HG02884 (cell line): ENCODE data around the gene THRA.

Experiments
- ATAC-seq: cut with Tn5 transposase; IDR thresholded peaks from one replicate; pipeline ENCODE4 v1.9.1; 2021; ENCODE audit warnings: mild to moderate bottlenecking, moderate library complexity; ENCODE audit not compliant: unreplicated experiment

The THRA gene, protein sequence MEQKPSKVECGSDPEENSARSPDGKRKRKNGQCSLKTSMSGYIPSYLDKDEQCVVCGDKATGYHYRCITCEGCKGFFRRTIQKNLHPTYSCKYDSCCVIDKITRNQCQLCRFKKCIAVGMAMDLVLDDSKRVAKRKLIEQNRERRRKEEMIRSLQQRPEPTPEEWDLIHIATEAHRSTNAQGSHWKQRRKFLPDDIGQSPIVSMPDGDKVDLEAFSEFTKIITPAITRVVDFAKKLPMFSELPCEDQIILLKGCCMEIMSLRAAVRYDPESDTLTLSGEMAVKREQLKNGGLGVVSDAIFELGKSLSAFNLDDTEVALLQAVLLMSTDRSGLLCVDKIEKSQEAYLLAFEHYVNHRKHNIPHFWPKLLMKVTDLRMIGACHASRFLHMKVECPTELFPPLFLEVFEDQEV

DNA sequence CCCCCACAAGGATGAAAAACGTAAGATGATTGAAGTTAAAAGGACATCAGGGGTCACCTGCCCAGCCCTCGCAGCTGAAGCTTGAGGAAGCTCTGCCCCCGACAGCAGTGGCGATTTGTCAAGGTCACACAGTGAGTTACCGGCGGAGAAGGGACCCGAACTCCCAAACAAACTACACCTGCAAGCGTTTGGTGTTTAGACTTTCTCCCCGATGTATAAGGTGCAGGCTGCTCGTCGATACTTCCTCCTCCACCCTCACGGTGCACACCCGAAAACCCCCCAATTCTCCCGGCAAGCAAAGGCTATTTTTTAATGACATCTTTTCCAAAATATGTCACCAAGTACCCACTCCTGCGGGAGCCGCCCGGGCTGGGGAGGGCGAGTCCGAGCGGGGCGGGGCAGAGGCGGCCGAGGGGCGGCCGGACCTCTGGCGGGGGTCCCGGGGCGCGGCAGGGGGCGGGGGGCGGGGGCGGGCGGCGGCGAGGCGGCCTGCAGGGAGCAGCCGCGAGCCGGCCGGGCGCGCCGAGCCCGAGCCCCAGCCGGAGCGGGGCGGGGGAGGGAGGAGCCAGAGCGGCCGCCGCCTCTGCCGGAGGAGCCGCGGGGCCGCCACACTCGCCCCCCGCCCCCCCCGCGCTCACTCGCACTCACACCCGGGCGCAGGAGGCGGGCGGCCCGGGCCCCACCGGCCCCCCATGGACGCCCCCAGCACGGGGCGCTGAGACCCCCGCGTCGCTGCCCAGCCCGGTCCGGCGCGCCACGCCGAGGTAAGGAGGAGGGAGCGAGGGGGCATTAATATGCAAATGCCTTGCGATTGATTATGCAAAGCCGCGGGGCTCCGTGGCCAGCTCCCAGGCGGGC is at the start of gene THRA:
TSS of gene THRA (plus strand) at position 637 of the 858 bp plus-strand sequence. CDS start 11,524 bp downstream, outside the sequence.
- ATAC-seq = no peak

DNA sequence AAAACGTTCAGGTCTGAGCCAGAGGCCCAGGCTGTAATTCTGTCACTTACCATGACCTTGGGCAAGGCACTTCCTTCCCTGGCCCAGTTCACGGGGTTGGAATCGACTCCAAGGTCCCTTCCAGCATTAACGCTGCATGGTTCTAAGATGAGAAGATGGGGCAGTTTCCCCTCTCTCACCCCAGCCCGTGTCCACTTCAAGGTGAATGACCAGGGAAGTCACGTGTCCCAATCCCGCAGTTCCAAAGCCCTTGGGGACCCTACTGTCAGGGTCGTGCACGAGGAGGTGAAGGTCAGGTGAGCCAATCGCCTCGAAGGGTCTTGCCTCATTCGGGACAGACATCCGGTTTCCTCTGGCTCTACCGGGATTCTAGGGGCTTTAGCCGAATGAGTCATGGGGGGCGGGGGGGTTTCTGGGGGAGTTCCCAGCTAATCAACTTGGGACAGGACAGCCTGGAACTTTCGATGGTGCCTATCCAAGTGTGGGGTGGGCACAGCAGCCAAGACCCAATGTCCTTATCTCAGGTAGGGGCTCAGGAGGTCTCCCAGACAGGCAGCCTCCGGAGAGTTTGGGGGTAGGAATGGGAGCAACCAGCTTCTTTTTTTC is 48.3 kb upstream of the THRA start:
- no peak for ATAC-seq

DNA sequence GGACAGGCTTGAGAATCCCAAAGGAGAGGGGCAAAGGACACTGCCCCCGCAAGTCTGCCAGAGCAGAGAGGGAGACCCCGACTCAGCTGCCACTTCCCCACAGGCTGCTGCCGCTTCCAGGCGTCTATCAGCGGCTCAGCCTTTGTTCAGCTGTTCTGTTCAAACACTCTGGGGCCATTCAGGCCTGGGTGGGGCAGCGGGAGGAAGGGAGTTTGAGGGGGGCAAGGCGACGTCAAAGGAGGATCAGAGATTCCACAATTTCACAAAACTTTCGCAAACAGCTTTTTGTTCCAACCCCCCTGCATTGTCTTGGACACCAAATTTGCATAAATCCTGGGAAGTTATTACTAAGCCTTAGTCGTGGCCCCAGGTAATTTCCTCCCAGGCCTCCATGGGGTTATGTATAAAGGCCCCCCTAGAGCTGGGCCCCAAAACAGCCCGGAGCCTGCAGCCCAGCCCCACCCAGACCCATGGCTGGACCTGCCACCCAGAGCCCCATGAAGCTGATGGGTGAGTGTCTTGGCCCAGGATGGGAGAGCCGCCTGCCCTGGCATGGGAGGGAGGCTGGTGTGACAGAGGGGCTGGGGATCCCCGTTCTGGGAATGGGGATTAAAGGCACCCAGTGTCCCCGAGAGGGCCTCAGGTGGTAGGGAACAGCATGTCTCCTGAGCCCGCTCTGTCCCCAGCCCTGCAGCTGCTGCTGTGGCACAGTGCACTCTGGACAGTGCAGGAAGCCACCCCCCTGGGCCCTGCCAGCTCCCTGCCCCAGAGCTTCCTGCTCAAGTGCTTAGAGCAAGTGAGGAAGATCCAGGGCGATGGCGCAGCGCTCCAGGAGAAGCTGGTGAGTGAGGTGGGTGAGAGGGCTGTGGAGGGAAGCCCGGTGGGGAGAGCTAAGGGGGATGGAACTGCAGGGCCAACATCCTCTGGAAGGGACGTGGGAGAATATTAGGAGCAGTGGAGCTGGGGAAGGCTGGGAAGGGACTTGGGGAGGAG is 47.5 kb upstream of the THRA start, which contains the start of gene CSF3:
TSS of gene CSF3 (plus strand) at position 436 of the 993 bp plus-strand sequence. CDS start at position 471, 35 bp downstream.
- ATAC-seq = no peak

DNA sequence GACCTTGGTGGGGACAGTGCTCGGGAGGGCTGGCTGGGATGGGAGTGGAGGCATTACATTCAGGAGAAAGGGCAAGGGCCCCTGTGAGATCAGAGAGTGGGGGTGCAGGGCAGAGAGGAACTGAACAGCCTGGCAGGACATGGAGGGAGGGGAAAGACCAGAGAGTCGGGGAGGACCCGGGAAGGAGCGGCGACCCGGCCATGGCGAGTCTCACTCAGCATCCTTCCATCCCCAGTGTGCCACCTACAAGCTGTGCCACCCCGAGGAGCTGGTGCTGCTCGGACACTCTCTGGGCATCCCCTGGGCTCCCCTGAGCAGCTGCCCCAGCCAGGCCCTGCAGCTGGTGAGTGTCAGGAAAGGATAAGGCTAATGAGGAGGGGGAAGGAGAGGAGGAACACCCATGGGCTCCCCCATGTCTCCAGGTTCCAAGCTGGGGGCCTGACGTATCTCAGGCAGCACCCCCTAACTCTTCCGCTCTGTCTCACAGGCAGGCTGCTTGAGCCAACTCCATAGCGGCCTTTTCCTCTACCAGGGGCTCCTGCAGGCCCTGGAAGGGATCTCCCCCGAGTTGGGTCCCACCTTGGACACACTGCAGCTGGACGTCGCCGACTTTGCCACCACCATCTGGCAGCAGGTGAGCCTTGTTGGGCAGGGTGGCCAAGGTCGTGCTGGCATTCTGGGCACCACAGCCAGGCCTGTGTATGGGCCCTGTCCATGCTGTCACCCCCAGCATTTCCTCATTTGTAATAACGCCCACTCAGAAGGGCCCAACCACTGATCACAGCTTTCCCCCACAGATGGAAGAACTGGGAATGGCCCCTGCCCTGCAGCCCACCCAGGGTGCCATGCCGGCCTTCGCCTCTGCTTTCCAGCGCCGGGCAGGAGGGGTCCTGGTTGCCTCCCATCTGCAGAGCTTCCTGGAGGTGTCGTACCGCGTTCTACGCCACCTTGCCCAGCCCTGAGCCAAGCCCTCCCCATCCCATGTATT is 46.5 kb upstream of the THRA start:
- no peak for ATAC-seq

DNA sequence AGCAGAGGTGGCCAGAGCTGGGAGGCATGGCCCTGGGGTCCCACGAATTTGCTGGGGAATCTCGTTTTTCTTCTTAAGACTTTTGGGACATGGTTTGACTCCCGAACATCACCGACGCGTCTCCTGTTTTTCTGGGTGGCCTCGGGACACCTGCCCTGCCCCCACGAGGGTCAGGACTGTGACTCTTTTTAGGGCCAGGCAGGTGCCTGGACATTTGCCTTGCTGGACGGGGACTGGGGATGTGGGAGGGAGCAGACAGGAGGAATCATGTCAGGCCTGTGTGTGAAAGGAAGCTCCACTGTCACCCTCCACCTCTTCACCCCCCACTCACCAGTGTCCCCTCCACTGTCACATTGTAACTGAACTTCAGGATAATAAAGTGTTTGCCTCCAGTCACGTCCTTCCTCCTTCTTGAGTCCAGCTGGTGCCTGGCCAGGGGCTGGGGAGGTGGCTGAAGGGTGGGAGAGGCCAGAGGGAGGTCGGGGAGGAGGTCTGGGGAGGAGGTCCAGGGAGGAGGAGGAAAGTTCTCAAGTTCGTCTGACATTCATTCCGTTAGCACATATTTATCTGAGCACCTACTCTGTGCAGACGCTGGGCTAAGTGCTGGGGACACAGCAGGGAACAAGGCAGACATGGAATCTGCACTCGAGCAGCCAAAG is 45.2 kb upstream of the THRA start:
- ATAC-seq = no peak

DNA sequence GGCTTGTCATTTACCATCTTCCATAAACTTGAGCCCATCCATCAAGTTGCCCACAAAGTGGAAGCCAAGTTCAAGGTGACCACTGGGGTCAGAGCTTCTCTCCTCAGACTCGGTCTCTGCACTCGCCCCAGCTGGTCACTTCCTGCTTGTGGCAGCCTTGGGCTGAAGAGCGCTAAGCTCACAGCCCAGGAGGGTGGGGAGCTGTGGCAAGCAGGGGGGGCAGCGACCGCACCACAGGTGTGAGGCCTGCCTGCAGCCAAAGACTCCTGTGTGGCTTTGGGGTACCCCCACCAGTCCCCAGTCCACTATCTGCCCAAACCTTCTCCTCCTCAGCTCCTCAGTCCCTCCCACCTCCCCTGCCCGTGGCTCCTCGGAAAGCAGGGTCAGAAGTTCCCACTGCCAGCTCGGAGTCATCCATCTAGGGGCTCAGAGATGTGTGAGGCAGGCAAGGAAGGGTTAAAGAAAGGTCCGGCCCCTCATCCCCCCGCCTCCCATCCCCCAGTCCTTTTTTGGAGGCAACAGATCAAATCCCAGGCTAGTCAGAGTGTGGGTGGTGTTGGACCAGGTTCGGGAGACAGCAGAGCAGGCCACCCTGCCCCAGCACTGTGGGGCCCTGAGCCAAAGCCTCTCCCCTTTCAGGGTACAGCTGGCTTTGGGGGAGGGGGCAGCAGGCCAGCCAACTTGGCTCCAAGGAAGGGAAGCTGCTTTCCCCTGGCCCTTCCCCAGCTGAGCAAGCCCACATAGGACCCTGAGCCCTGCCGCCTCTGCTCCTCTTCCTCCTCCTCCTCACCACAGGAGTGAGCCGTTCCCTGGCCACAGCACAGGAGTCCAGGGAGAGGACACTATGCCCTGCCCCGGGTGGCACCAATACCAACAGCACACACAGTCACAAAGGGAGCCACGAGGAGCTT is 44.3 kb upstream of the THRA start:
- no peak for ATAC-seq

DNA sequence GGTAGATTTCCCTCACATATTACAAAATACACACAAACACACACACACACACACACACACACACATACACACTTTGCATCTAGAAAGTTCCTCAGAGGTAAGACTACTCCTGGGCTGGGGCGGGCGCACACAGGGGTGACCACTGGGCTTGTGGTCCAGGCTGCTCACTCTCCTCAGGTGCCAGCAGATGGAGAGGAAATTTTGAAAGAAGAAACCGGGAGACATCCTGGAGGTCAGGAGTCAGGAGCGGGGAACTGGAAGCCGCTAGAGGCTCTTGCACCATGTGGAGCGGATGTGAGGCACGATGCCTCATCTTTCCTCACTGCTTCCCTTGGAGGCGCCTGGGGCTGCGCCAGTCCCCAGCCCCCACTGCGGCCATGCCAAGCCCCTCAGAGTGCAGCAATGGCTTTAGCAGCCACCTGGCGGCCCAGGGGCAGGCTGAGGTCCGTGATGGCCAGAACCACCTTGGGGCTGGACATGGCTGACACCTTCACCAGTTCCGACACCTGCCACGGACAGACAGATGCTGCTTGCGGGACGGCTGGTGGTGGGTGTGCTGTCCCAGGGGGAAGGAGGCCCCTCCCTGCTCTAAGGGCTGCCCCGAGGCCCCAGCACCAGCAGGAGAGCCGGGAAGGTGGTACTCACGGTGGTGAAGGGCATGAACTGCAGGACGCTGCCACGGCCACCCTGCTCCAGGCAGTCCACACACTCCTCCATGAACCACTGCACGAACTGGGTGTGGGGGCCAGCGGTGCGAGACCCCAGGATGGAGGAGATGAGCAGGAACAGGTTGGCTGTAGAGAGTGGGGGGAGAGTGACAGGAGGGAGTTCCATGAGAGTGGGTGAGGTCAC is 43.4 kb upstream of the THRA start:
- ATAC-seq = no peak

DNA sequence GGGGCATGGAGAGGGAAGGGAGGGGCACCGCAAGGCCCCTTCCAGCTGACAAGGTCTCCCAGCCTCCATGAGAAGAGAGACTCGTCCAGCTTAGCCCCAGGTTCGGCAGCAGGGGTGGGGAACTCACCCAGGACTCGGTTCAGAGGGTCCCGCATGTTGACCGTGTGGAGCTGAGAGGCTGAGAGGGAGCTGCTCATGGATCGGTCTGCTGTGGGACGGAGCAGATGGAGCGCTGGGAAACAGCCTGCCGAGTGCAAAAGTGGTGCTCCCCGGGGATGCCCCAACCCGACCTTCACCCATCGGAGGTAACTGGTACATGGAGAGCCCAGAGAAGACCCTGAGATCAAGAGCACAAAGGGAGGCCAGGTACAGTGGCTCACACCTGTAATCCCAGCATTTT is 42.6 kb upstream of the THRA start:
- ATAC-seq = no peak

DNA sequence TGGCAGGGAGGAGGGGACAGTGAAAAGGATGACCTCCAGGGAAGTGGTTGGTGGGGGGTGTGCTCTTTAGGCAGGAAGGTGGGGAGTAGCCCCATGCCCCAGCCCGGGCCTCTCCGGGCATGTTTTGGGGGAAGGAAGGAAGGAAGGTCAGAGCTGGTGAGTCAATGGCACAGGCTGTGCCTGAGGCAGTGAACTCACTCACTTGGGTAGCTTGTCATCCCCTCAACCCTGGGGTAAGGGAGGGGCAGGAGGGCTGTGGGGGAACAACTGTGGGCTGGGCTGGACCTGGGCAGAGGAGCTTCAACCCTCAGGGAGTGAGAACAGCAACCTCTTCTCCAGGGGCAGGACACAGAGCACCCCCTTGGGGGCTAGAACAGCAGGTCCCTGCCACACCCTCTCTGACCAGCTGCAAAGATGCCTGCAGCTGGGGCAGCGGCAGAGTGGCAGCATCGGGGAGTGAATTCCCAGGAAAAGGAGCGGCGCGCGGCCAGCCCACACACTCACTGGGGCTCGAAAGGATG is 41.3 kb upstream of the THRA start:
- ATAC-seq = no peak

DNA sequence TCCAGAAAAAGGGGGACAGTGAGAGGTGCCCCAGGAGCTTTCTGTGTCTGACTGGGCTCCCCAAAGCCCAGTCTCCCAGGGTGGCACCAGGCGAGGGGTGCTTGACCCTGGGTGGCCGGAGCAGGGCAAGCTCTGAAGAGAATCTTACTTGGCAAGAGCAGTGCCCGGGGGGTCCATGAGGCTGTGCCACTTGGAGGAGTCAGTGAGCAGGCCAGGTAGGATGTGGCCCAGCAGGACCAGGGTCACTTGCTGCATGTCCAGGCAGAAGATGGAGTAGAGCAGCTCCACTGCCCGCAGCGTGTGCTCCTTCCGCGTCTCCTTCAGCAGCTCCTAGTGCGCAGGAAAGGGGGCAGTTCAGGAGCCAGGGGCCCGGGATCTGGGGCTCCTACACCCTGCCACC is 40.3 kb upstream of the THRA start:
- no peak for ATAC-seq

DNA sequence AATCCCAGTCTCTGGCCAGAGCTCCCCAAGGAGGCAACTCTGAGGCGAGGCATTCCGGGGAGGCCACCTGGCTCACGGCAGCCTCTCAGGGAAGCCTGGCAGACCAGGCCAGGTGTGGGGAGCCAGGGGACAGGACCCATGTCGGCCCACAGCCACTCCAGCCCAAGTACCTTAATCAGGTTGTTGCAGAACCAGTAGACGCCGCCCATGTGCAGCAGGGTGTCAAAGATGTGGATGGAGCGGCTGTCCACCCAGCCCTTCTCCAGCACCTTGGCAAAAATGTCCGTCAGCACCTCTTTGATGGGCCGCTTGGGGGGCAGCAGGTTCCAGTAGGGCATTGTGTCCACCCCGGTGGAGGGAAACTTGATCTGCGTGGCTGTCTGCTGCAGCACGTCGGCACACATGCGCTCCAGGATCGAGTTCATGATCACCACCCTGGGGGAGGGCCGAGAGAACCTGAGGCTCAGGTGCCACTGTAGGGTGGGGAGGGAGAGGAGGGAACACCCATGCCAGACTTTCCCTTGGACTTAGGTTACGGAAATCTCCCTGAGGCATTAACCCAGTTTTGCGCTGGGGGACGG is 39.7 kb upstream of the THRA start:
- no peak for ATAC-seq

DNA sequence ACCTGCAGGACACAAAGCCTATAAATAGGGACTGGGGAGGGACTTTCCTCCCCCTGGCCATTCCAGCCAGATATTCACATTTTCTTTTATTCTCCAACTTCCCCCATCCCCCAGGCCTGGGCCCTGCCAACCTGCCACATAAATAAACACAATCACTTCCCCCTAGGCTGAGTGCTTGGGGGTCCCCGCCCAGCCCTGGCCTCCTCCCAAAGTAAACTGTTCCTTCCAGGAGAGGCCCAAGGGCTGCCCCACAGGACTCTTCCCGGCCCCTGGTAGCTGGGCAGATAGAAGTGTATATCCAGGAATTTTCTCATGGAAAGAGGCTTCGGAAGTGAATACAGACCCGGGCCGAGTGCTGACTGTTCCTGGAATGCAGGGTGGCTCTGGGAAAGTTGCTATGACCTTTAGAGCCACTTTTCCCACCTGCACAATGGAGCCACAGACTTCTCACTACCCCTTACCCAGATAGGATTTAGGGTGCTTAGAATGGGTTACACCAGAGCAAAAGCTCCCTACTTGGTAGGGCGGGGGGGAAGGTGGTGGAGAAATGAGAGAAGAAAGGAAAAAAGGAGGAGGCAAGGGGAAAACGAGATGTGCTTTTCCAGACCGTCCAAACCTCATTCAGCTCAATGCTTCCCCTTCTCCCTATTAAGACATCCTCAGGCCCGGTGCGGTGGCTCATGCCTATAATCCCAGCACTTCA is 39.0 kb upstream of the THRA start:
- ATAC-seq = no peak

DNA sequence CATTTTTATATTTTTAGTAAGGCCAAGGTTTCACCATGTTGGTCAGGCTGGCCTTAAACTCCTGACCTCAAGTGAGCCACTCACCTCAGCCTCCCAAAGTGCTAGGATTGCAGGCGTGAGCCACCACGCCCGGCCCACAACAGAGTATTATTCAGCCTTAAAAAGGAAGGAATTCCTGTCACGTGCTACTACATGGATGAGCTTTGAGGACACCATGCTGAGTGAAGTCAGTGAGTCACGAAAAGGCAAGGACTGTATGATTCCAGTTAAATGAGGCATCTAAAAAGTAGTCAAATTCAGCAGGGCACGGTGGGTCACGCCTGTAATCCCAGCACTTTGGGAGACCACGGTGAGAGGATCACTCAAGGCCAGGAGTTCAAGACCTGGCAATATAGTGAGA is 37.9 kb upstream of the THRA start:
- no peak for ATAC-seq

DNA sequence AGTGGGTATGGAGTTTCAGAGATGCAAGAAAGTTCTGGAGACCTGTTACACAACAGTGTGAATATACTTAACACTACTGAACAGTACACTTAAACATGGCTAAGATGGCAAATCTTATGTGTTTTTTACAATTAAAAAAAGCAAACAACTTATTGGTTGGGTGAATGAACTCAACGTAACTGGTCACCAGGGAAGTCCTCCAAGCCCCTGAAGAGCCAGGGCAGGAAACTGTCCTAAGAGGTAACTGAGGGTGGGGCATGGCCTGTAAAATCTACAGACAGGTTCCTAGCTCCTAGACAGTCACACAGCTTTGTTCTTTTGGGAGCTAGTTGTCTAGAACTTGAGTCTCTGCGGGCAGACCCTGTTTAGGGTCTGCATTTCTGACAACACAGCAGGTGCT is 37.2 kb upstream of the THRA start:
- ATAC-seq = no peak
